ENCODE data around the gene DEFB131A.
"Not testable (repeated sequence)": the region's sequence is repeated elsewhere in the genome, so short reads cannot be mapped to it uniquely, and the experiment has no call there.

Gene DEFB131A, protein sequence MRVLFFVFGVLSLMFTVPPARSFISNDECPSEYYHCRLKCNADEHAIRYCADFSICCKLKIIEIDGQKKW

DNA sequence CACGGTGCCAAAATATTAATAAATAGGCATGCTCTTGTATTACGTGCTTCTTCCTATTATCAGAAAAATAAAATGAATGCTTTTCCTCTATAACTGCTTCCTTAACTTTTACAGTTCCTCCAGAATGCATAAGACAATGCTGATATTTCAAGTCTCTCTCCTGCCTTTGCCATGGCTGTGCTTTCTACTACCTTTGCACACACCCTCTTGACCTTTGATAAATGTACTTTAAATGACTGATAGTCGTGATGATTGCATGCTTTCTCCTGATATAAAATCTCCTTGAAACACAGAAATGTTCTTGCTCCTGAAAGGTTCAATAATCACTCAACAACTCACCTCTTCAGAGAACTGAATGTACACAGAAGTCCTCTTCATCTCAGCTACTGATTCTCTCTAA lies at the start of gene DEFB131A:
Gene DEFB131A (plus strand): TSS at position 301 of the 400 bp plus-strand sequence. CDS start 120 bp downstream, outside the sequence.
- DNase-seq (ENCODE audit: low read depth in 2 of 2): not testable (repeated sequence)

DNA sequence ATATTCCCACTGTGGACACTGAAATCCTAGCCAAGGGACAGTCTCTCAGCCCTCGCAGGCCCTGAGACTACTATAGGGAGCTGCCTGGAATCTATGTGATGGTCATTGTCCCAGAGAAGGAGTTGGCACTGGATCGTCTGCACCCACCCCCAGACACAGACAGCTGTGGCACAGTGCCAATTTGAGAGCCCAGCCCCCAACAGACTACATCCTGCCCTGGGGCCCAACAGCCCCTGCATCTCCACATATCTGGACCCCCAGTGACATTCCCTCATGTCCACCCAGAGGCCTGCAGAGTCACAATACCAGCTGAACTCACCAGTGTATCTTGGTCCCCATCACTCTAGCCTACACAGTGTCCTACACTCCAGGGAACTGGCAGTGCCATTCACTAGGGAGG lies 38.4 kb upstream of the DEFB131A start:
- DNase-seq (ENCODE audit: low read depth in 2 of 2): not testable (repeated sequence)

DNA sequence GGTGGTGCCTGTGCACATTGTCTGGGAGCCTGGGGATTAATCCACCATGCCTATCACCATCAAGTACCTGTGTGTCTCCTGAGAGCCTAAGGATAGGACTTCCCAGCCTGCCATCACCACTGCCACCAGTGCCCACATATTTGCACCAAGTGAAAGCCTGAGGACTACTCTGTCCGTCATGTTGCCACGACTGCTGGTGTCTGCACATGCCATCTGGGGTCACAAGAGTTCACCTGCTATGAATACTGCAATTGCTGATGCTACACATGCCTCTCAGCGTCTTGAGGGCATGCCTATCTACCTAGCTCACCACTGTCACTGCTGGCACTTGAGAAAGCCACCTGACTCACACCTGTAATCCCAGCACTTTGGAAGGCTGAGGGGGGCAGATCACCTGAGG lies 37.7 kb upstream of the DEFB131A start:
- not testable (repeated sequence) for DNase-seq (ENCODE audit: low read depth in 2 of 2)

DNA sequence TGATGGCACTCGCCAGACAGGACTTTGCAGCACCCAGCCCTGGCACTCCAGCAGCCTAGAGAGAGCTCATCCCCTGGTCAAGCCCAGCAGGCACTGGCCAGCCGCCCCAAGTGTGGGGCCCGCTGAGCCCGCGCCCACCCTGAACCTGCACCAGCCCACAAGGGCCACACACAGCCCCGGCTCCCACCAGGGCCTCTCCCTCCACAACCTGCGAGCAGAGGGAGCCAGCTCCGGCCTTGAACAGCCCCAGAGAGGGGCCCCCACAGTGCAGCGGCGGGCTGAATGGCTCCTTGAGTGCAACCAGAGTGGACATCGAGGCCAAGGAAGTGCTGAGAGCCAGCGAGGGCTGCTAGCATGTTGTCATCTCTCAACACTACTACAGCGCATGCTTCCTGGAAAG lies 34.4 kb upstream of the DEFB131A start:
- no peak for DNase-seq (ENCODE audit: low read depth in 2 of 2)

DNA sequence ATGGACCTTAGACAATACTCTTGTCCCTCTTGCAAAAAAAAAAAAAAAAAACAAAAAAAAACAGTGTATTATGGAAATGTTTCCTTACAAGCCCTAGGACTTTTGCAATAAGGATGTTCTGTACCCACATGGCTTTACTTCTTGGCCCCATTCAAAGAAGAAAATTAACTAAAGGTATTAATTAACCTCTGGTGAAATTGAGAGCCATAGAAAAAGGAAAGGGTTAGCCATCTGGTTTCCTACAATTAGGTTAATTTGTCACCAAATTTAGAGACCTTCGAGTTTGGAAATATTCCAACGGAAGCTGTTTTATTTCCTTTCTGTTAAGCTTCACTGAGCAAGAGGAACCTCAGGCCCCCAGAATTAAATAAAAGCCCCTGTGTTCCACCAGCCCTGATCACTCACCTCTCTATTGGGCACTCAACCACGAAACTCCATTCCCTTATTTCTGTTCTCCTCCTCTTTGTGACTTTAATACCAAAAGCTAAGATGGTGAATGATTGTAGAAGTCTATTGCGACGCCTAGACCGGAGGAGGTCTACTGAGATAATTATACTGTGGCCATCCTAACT lies 22.2 kb upstream of the DEFB131A start:
- not testable (repeated sequence) for DNase-seq (ENCODE audit: low read depth in 2 of 2)

DNA sequence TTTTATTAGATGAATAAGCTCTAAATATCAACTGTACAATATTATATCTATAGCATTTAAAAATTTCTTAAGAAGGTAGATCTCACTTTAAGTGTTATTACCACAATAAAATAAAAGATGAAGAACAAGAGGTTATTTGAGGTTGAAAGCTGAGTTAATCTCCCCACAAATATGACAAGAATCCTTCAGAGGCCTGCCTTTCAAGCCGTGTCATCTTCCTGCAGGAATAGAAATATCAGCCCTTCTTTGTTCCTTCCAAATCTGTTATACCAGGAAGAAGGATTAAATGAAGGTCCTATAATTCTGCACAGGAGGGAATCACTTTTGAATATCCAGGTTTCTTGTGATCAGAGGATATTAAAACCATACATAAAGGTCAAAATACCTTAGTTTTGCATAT lies 18.3 kb upstream of the DEFB131A start:
- not testable (repeated sequence) for DNase-seq (ENCODE audit: low read depth in 2 of 2)

DNA sequence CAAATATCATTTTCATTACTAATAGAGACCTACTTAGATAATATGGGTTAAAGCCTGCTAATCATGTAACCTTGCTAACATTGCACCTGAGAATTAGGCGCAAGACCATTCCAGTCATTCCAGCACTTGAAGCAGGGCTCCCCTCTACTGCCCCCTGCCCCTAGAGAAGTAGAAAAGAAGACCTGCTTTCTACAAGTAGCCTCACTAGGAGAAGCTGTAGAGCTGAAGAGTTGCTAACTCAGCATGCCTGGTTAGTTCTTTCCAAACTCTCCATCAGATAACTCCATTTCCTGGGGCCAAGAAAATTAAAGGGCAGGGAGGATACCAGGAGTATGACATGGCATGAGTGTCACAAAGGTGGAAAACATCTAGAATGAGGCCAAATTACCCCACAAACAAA lies 14.2 kb upstream of the DEFB131A start:
- DNase-seq (ENCODE audit: low read depth in 2 of 2): not testable (repeated sequence)

DNA sequence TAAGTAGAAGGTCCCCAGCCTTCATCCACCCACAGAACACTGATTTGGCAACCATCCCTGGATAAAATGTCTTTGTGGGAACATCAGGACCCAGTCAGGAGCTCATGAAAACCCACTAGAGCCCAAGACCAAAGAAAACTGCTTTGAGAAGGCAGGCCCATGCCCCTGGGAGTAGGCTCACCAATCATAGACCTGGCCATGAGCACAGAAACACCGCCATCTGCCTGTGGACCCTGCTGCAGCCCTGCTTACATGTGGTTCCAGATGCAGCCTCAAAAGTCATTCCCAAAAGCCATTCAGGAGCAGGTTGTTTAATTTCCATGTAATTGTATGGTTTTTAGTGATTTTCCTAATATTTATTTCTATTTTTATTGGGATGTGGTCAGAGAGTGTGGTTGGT lies 10.9 kb upstream of the DEFB131A start:
- DNase-seq (ENCODE audit: low read depth in 2 of 2): not testable (repeated sequence)

DNA sequence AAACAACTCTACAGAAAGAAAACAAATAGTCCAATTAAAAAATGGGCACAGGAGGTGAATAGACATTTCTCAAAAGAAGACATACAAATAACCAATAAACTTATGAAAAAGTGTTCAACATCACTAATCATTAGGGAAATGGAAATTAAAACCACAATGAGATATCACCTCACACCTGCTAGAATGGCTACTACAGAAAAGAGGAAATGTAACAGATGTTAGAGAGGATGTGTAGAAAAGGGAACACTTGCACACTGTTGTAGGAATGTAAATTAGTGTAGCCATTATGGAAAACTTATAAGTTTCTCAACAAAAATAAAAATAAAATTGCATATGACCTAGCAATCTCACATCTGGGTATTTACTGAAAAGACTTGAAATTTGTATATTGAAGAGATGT lies 7.5 kb upstream of the DEFB131A start:
- DNase-seq (ENCODE audit: low read depth in 2 of 2): not testable (repeated sequence)

DNA sequence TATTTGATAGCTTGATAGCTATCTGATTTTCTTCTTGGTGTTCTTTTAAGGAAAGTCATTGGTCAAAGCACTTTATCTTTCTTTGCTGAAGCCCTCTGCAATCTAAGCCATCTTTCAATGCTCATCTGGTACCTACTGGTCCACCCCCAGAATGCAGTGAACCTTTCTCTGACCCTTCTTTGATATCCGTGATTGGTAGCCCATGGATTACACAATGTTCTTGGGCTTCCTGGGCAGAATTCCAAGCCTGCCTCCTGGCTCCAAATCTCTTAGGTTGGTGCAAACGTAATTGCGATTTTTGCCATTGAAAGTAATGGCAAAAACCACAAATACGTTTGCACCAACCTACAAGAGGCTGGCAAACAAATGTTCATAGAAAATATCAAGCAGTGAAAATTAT lies 1.9 kb upstream of the DEFB131A start:
- DNase-seq (ENCODE audit: low read depth in 2 of 2): not testable (repeated sequence)

DNA sequence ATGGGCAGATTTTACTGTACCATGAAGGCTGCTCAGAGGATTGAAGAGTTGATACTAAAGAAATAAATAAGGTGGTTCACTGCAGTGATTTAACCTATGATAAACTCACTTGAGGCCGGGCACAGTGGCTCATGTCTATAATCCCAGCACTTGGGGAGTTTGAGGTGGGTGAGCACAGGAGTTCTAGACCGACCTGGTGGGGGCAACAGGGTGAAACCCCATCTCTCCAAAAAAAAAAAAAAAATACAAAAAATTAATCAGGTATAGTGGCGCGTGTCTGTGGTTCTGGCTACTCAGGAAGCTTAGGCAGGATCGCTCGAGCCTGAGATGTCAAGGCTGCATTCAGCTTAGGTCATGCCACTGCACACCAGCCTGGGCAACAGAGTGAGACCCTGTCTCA lies 467 bp downstream of the DEFB131A start:
- not testable (repeated sequence) for DNase-seq (ENCODE audit: low read depth in 2 of 2)

DNA sequence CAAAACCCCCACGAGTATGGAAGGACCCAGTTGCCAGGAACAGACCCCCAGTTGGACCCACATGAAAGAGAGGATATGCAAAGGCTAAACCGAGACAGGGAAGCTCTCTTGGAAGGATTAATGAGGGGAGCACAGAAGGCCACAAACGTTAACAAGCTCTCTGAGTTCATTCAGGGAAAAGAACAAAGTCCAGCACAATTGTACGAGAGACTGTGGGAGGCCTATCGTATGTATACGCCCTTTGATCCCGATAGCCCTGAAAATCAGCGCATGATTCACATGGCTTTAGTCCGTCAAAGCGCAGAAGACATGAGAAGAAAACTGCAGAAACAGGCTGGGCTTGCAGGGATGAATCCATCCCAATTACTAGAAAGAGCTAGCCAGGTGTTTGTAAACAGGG lies 8.0 kb downstream of the DEFB131A start:
- DNase-seq (ENCODE audit: low read depth in 2 of 2): not testable (repeated sequence)

DNA sequence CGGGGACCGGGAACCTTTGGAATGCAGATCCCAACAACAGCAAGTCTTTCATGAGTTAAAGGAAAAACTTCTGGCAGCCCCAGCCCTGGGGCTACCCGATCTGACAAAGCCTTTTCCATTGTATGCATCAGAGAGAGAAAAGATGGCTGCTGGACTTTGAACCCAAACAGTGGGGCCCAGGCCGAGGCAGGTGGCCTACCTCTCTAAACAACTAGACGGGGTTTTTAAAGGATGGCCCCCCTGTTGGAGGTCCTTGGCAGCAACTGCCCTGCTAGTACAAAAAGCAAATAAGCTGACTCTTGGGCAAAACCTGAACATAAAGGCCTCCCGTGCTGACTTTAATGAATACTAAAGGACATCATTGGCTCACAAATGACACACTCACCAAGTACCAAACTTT lies 10.1 kb downstream of the DEFB131A start:
- not testable (repeated sequence) for DNase-seq (ENCODE audit: low read depth in 2 of 2)

DNA sequence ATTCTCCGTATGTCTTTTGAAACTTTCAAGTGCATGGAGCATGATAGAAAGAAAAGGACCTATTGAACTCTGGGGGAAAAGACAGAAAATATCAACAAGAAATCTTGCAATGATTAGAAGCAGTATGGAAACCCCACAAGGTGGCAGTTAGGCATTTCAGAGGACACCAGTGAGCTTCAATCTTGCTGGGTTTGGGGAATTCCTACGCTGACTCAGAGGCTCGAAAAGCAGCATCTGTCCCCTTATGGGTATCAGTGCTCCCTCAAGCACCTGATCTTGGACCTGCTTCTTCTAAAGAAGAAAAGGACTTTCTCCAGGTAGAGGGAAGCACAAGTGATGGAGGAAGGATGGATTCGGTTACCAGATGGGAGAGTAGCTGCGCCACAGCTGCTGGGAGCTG lies 10.8 kb downstream of the DEFB131A start:
- not testable (repeated sequence) for DNase-seq (ENCODE audit: low read depth in 2 of 2)

DNA sequence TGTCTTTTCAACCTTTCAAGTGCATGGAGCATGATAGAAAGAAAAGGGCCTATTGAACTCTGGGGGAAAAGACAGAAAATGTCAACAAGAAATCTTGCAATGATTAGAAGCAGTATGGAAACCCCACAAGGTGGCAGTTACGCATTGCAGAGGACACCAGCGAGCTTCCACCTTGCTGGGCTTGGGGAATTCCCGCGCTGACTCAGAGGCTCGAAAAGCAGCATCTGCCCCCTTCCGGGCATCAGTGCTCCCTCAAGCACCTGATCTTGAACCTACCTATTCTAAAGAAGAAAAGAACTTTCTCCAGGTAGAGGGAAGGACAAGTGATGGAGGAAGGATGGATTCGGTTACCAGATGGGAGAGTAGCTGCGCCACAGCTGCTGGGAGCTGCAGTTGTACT lies 35.3 kb downstream of the DEFB131A start:
- DNase-seq (ENCODE audit: low read depth in 2 of 2): not testable (repeated sequence)

DNA sequence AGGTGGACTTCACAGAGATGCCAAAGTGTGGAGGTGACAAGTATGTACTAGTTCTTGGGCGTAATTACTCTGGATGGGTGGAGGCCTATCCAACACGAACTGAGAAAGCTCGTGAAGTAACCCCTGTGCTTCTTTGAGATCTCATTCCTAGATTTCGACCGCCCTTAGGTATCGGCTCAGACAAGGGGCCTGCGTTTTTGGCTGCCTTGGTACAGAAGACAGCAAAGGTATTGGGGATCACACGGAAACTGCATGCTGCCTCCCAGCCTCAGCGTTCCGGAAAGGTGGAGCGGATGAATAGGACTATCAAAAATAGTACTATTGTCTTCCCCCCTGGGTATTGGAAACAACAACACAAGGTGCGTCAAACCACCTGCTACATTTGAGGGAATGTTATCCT lies 35.9 kb downstream of the DEFB131A start:
- DNase-seq (ENCODE audit: low read depth in 2 of 2): not testable (repeated sequence)

DNA sequence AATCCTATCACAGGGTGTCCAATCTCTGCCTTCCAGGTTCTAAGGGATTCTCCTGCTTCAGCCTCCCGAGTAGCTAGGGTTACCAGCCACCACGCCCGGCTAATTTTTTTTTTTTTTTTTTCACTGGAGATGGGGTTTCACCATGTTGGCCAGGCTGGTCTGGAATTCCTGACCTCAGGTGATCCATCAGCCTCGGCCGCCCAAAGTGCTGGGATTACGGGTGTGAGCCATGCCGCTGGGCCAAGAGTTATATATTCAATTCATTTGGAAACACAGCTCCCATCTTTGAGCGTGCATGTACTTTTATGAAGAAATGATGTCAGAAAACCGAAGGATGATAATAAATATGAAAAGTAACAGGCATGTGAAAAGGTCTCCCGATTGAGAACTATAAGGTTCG lies 38.7 kb downstream of the DEFB131A start:
- DNase-seq (ENCODE audit: low read depth in 2 of 2): not testable (repeated sequence)

DNA sequence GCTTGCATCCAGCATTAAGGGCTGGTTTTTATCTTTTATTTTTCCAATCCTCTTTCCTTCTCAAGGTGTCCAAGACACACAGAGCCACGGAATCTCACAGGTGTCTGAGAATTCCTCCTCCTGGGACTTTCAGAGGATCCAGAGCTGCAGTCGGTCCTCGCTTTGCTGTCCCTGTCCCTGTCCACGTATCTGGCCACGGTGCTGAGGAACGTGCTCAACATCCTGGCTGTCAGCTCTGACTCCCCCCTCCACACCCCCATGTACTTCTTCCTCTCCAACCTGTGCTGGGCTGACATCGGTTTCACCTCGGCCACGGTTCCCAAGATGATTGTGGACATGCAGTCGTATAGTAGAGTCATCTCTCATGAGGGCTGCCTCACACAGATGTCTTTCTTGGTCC lies 39.5 kb downstream of the DEFB131A start:
- not testable (repeated sequence) for DNase-seq (ENCODE audit: low read depth in 2 of 2)

DNA sequence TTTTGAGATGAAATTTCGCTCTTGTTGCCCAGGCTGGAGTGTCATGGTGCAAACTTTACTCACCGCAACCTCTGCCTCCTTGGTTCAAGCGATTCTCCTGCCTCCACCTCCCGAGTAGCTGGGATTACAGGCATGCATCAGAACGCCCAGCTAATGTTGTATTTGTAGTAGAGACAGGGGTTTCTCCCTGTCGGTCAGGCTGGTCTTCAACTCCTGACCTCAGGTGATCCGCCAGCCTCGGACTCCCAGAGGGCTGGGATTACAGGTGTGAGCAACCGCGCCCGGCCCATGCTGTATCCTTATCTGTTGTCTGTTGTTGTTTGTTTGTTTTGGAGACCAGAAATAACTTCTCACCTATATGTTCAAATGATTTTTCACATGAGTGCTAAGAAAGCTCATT lies 42.7 kb downstream of the DEFB131A start:
- DNase-seq (ENCODE audit: low read depth in 2 of 2): not testable (repeated sequence)

DNA sequence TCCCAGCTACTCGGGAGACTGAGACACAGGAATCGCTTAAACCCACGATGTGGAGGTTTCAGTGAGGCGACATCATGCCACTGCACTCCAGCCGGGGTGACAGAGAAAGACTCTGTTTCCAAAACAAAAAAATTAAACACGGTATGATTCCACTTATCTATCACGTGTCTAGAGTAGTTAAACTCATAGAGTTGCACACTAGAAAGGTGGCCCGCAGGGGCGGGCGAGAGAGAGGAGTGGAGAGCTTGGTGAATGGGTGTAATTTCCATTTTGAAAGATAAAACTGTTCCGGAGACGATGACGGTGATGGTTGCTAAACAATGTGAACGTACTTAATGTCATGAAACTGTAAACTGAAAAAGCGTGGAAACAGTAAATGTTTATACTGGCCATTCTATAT lies 44.6 kb downstream of the DEFB131A start:
- not testable (repeated sequence) for DNase-seq (ENCODE audit: low read depth in 2 of 2)

DNA sequence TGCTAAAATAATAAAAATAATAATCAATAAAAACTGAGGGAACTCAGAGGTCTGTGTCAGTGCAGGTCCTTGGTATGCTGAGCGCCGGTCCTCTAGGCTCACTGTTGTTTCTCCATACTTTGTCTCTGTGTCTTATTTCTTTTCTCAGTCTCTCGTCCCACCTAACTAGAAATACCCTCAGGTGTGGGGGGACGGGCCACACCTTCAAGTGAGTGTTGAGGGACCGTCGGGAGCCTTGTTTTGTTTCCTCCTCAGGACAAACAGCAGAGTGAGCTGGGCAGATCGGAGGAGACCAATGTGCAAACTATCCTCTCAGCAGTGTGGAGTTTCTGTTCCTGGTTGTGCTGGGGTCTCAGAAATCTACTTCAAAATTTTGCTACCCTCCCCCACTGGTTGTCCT lies 46.3 kb downstream of the DEFB131A start:
- DNase-seq (ENCODE audit: low read depth in 2 of 2): not testable (repeated sequence)

DNA sequence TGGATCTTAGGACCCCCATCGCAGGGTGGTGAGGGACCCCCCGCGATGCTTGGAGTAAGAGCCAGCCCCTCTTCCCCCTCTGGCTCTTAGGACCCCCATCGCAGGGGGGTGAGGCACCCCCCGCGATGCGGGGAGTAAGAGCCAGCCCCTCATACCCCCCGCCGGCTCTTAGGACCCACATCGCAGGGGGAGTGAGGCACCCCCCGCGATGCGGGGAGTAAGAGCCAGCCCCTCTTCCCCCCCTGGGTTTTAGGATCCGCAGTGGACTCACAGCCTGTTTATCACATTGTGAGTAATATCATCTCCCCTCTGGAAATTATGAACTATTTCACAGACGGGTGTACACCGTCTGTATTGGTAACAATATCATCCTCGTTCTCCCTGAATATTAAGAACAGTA lies 46.8 kb downstream of the DEFB131A start:
- DNase-seq (ENCODE audit: low read depth in 2 of 2): not testable (repeated sequence)

DNA sequence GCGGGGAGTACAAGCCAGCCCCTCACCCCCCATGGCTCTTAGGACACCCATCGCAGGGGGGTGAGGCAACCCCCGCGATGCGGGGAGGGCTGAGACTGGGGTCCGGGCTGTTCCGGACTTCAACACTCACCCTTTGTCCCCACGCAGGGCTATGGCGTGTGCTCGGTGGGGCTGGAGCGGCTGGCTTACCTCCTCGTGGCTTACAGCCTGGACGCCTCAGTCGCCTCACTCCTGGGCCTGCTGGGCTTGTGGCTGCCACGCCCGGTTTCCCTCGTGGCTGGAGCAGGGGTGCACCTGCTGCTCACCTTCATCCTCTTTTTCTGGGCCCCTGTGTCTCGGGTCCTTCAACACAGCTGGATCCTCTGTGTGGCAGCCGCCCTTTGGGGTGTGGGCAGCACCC lies 49.4 kb downstream of the DEFB131A start:
- DNase-seq (ENCODE audit: low read depth in 2 of 2): not testable (repeated sequence)

Data from stimulated activated CD8-positive, alpha-beta memory T cell treated with anti-CD3 and anti-CD28 coated beads, Interleukin-15, amount 100 ng/mL, for 4 hours (primary cell).